SK-N-SH (cell line): ENCODE measurements around the gene TFIP11.
"Not testable (repeated sequence)": the region's sequence is repeated elsewhere in the genome, so short reads cannot be mapped to it uniquely, and the experiment has no call there.

ENCODE experiments used
- CTCF ChIP-seq: fragments of 200-600 bp; sonication (generic); IDR thresholded peaks from 2 replicates; pipeline ENCODE4 v1.6.1; 2017; ENCODE audit warnings: antibody characterized with exemption, mild to moderate bottlenecking, moderate library complexity
- RAD21 ChIP-seq: IDR thresholded peaks from 2 replicates; pipeline ENCODE4 v1.6.1; 2012; ENCODE audit warnings: mild to moderate bottlenecking, low read length
- TAF1 ChIP-seq: IDR thresholded peaks from 2 replicates; pipeline ENCODE4 v1.6.1; 2012; ENCODE audit warnings: low read depth, mild to moderate bottlenecking, low read length, moderate library complexity, borderline replicate concordance

GRCh38 chr22:26528518-26528917, 16.2 kb upstream of the TFIP11 start:
- not testable (repeated sequence) for TF ChIP-seq CTCF, TAF1, RAD21
